ENCODE measurements around the gene MYMK.

The MYMK gene

DNA sequence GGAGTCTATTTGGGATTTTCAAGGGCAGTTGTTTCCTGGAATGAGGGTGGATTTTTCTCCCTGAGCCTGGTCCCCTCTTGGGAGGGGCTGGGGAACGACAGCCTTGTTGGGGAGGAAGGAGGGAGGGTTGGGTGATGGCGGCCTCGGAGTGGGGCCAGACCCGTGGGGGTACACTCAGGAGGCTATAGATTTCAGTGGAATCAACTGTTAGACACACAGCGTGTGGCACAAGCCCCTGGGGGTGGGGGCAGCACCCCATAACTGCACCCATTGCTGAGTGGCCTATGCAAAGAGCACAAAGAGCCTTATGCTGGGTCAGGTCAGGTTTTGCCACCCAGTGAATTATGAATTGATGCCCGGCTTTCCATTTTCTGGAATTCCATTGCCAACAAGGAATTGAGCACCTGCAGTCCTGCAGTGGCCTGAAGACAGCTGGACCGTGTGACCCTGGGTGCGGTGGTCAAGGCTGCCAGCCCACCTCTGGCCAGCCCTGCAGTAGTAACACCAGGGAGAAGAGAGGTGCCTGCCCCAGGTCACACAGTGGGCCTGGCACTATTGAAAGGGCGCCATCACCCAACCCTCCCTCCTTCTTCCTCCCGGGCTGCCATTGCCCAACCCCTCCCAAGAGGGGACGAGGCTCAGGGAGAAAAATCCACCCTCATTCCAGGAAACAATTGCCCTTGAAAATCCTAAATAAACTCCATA, 8.4 kb downstream of the MYMK start:
- DNase-seq, result no peak

DNA sequence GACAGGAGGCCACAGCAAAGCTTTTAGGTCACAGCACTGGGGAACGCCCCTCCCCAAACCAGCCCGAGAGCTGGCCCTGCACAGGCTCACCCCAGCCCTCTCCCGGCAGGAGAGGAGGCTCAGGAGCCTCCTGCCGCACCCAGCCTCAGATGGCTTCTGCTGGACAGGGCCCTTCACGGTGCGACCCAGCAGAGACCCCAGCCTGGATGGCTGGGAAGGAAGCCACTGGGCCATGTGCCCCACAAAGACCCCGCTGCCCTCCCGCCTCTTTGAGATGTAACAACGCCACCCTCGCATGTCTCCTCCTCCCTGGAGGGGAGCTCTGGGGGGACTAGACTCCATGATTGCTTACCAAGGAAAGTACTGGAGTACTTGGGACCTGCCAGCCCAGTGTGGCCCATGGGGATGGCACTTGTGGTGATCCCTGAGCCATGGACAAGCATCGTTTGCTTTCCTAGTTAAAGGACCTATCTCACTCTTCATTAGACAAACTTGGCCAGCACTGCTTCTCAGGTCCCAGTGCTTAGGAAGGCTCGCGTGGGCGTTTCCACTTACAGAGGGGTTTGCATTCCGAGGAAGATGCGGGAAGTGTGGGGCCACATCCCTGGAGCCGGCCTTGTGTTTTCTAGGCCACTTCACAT, 9.0 kb downstream of the MYMK start:
- no peak for DNase-seq

DNA sequence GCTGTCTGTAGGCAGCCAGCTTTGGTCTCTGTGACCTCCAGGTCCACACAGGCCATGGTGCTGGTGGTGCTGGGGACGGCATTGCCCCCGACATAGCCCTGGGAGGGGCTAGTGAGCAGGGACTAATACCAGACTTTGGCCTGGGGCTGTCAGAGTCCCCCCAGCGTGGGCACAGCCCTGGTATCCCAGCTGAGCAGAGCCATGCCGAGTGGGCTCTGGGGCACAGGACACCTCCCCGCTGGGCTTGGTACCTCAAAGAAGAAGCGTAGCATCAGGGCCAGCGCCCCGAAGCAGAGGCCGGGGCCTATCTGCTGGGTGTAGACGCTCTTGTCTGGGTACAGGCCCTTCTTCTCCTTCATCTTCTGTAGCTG, 9.5 kb downstream of the MYMK start:
- DNase-seq, result no peak

DNA sequence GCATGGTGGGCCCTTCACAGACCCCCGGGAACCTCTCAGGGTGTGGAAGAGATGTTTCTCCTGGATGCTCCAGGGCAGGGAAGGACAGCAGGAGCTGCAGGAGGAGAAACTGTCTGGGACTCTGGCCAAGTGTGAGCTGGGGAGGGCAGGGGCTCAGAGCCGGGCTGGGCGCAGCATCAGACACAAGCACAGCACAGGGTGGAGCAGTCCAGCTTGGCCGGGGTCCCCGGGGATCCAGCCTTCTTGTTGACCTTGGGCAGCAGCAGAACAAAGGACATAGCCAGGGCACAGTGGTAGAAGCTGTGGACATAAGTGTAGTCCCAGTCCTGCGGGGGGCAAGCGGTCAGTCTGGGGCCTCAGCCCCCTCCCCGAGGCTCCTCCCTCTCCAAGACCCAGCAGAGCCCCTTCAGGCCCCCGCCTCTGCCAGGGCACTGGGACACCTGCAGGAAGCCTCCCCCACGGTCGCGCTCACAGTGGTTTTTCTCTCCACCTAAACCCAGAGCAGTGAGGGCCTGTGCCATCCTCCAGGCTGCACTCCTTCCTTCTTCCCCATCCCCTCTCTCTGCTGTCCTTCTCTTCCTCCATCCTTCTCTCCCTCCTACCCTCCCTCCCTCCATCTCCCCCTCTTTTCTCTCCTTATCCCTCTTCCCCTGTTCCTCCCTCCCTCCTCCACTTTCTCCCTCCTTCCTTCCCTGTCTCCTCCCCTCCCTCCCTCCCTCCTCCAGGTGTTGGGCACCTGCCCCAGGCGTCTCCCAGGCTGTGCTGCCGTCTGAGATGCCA, 10.1 kb downstream of the MYMK start:
- no peak for DNase-seq

DNA sequence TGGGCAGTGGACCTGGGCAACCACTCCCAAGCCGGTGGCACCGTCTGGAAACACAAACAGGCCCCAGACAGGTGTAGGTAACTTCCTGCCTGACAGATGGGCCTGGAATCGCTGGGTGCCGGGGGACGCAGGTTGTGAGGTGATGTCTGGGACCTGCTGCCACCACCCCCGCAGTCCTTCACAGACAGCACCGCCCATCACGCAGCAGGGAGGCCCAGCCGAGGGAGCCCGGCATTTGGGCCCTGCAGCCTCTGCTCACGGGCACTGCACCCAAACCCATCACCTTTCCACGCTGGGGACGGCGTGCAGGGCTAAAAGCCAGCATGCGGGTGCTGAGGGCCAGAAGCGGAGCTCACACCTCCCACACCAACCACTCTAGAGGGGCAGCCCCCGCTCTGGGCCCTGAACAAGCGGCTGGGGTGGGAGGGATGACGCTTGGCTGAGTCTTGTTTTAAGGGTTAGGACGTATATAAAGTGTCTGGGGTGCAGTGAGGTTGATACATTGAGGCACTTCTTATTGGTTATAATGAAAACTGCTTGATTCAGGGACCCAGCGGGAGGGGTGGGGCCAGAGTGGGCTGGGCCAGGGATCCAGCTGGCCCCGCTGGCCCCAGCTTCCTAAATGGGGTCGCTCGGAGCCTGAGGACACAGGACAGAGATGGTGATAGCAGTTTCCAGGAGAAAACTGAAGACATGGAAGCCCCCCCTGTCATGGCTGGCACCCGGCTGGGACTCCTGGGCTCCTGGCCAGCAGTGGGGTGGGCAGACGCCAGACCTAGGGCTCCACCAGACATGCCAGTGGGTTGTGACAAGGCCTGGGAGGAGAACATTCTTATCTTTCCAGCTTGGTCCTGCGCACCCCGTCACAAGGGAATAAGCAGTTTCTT, 11.3 kb downstream of the MYMK start:
- DNase-seq, result no peak

DNA sequence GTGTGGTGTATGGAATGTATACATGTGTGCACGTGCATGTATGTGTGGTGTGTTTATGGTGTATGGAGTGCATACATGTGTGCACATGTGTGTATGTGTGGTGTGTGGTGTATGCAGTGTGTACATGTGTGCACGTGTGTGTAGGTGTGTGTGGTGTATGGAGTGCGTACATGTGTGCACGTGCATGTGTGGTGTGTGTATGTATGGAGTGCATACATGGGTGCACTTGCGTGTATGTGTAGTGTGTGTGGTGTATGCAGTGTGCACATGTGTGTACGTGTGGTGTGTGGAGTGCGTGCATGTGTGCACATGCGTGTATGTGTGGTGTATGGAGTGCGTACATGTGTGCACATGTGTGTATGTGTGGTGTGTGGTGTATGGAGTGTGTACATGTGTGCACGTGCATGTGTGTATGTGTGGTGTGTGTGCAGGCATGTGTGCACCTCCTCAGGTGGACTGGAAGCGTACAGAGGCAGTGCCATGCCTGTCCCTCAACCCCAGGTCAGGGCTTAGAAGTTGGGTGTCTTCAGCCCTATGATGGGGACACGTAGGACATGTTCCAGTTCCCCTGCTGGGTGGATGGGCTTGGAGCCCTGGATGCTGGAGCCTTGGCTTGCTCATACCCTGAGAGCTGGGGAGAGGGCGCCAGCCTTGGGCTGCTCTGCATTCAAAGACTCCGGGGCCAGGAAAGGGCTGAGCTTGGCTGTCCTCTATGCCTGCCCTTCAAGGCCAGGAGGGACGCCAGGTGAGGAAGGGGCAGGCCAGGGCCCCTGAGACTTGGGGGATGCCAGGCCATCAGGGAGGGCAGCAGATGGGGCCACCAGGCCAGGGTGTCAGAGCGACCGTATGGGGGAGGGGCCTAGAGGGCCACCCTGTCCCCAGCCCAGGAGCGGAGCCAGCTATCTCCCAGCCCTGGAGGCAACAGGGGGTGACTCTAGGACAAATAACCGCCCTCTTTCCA, 12.2 kb downstream of the MYMK start:
- no peak for DNase-seq

DNA sequence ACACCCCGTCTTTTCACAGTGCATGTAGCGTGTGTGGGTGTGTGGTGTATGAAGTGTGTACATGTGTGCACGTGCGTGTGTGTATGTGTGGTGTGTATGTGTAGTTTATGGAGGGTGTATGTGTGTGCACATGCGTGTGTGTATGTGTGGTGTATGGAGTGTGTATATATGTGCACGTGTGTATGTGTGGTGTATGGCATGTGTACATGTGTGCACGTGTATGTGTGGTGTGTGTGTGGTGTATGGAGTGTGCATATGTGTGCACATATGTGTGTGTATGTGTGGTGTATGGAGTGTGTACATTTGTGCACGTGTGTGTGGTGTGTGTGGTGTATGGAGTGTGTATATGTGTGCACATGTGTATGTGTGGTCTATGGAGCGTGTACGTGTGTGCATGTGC, 13.2 kb downstream of the MYMK start:
- no peak for DNase-seq

DNA sequence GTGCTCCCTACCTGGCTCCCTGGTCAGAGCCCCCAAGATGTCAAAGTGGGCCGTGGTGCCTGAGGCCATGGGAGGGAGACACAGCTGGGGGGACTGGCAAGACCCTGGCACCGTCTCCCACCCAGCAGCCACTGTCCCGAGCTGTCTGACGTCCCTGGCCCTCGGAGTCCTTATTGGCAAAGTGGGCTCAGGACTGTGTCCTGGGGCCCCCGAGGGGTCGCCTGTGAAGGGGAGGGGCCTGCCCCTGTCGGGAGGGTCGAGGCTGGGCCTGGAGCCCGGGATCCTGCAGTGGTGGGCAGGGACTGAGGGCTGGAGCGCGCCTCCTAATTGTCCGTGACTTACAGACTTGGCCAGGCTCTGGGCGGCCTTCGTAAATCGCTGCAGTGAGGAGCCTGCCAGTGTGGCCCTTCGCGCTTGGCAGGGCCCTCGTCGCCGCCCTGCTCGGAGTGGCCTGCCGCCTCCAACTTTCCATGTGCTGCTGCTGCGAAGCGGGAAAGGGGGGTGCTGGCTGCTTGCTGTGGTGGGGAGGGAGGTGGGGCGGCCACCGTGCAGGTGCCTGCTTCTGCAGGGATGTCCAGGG, 13.7 kb downstream of the MYMK start:
- DNase-seq, result no peak

DNA sequence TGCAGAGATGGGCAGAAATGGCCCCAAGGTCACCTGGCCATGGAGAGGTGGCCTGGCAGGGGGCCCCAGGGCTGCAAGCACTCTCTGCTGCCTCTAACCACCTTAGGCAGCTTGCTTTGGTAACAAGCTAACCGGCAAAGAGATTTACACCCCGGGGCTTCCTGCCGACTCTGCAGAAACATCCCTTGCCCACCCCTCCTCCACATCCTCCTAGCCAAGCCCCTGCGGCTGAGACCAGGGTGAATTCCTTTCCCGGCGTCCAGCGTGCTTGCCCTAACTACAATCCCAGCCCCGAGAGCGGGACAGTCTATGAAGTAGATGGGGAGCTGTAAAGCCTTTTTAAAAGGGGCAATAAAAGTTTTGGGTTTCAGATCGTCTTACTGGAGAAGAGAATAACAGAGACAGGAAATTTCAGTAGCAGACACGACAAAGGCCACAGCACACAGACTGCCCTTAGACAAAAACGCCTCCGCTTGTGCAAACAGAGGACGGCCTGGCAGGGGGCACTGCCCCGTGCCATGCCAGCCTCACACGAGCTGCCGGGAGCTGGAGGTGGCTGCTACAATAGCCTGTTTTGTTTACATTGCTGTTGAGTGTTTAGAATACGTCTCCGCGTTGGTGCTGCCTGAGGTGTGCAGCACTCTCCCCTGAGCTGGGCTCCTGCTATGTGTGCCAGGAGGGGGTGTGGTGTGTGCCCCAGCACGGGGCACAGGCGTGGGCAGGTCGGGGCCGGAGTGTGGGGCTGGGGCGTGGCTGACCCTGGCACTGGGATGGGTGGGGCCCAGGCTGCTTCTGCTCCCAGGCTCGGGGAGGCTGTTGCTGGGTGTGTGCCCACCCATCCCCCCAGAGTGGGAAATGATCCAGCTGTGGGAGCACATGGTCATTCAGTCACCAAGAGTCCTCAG, 15.3 kb downstream of the MYMK start:
- peak; percentile 25 for DNase-seq

DNA sequence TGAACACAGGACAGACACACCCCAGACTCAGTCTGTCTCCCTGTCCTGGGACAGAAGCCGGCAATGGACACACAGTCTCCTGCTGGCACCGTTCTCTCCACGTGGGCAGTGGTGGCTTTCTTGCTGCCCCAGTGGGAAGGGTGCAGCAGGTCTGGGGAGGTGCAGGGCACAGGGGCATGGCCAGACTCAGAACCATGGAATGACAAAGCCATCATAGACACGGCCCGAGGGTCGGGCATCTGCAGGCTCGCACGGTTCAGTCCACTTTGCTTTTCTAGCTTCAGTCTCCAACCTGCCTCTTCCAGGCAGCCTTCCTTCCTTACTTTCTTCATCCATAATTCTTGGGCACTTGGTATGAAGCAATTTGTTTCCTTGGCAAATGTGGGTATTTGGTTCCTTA, 16.7 kb downstream of the MYMK start:
- DNase-seq, result no peak

DNA sequence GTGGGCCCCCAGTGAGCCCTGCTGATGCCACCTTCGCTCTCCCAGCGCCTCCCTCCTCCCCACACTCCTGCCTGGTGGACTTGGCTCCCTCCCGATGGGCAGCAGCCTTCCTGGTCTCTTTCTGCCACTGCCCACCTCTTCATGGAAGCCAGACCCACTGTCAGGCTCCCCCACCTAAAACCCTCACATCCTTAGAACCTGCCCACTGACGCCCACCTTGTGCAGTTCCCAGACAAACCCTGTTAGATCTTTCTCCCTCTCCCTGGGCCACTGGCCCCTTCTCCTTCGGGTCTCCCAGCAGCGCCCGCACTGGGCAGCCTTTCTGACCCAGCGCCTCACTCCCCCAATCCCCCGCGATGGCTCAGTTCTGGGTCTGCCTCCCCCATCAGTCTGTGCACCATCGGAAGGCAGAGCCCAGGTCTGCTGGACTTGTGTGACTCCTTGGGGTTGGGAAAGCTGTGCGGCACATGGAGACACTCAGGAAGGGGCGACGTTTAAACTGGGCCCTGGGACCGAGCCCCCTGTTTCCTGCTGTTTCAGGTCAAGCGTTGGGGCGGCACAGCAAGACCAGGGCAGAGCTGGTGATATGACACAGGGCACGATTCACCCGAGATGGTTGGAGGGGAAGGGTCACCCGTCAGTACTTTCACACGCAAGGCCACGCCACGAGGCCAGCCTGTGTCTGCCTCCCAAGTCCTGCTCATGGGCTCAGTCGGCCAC, 17.4 kb downstream of the MYMK start:
- DNase-seq, result no peak

DNA sequence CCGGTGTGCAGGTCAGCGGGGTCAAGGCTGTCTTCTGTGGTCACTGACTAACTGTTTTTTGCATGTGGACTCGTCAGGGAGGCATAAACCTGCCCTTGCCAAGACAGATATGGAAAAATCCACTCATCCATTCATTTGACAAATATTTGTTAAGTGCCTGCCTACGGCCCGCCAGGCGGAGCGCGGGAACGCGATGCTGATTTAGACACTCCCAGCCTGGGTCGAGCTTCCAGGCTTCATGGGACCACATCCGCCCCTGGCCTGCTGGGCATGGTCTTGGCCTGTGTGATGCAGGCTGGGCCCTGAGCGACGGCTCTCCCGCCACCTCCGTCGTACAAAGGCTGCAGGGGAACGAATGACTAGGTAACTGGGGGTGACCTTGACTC, 18.1 kb downstream of the MYMK start:
- DNase-seq, result peak; percentile 76

DNA sequence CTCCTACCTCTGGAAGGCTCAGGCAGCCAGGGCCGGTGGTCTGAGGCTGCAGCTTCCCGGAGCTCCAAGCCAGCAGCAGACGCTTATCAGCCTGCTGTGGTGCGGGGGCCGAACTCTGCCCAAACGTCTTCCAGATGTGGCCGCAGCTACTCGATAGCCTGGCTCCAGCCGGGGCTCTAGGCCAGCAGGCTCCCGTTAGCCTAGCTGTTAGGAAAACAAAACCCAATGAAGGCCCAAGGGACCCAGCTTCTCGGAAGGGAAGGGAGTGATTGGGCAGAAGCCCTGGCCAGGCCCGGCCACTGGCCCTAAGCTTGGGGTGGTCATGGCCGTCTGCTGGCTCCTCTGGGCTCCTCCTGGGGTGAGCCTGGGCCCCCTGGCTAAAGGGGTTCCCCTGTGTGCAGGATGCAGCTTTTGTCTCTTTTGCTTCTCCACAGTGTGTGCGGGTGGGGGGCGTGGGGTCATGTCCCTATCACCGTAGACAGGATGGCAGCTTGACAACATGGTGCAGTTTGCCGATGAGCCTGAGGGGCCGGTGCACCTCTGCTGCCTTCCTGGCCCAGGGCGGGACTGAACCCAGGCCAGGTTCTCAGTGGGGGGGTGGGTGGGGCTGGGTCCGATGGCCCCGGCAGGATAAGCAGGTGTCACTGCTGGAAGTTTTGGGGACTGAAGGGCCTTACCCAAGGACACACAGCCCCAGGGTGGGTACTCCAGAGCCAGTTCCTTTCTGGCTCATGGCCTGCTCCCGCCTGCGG, 18.7 kb downstream of the MYMK start:
- peak; percentile 71 for DNase-seq

DNA sequence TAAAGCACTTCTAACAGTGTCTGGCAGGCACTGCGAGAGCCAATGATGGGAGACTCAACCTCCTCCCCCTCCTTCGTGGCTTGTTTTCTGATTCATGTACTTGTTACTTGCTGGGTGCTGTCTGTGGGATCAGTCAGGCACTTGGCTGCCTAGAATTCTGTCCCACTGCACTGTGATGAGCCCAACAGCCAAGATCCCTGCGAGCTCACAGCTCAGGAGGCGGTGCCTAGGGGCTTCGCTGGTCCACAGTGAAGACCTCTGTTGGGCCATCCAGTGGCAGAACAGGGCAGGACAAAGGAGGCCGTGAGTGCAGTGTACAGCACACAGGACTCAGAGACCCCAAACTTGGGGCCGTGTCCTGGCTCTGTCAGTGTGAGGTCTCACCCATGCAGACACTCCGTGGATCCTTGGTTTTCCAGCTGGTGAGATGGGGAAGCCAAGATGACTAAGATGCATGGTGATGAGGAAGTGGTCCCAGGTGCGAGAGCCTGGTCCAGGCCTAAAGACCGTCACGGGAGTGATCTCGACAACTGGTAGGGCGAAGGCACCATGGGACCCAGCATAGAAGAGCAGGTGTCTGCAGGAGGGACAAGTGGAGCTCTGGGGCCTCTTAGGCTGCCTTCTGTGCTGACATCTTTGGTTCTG, 19.5 kb downstream of the MYMK start:
- DNase-seq, result peak; percentile 31

DNA sequence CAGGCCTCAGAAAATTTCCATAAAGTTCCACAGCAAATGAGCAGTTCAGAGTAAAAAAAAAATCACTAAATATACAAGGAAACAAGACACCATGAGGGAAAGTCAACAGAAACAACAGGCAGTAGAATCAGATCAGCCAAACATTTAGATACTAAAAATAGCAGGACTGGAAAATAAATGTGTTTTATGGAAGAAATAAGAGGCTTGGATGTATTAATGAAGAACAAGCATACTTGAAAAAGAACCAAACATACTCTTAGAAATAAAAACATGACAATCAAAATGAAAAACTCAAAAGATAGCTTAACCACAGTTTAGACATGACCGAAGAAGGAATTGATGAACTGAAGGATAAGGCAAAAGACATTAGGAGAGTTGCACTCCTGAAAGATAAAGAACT, 22.6 kb downstream of the MYMK start:
- DNase-seq, result no peak

DNA sequence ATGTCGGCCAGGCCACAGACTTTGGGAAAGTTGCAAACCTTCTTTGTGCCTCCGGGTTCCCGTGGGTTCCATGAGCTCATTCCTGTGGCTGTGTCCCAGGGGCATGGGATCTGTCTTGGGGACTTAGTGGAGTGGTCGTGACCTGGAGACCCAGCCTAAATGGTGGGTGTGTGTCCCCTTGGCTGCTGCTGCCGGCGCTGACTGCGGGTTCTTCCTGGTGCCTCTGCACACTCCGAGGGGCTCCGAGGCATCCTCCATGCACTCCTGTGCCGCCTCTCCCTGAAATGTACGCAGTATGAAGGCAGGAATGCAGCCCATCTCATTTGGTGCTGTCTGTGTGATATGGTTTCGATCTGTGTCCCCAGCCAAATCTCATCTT, 24.9 kb downstream of the MYMK start:
- no peak for DNase-seq

DNA sequence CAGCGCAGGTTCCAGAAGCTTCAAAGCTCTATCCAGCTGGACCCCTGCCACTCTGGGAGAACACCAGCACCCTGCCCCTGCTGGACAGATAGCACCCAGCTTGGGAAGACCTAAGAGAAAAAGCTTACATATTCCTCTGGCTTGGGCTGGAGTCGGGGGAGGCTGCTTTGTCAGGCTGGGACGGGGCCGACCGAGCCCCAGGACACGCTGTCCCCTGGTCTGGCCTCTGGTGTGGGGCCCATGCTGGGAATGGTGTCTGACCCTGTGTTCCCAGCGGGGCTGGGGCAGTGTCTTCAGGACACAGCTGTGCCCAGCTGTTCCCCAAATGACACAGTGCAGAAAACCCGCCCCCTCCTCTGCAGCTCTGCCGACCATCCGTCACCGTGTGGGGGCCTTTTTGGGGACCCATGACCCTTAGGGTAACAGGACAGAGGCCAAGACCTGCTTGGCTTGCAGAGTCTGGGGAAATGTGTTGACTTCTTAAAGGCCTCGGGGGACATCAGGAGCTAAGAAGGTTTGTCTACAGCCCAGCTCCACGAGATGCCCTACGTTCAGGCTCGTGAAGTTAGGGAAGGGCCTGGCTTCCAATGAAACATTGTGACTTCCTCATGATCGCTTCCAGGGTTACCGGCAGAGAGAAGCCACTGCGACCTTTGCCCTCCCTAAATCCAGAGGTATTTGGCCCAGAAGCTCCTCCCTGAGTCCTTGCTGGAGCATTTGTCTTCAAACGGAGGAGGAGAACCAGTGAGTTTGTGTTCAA, 25.4 kb downstream of the MYMK start:
- DNase-seq, result no peak
